Measurements from ENCODE around the gene HMGCLL1.

Gene HMGCLL1

DNA sequence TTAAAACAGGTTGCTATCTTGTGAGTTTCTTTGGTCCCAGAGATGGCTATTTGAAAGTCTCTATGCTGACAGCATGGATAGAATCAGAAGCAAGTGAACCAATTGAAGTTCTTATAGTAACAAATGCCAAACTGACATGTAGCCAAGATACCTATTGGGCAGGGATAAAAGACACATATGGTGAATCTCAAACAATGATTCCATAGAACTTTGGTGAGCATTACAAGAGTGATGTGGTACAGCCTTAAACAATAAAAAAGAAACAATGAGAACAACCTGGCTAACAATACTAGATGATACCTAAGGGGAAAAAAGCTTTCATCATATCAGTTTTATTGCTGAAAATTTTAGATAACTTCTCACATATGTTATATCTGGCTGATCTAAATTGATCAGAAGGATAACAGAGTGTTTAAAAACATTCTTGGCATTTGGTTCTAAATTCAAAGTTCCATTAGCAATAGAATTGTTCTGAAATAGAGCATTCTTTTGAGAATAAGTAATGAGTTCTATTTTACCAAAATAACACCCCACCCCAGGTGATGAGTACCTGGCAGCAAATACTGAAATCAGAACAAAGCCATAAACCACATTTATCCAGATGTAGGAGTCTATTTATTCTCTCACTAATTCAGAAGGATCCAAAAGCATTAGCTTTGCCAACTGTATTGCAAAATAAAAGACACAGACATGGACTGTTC, 5.8 kb upstream of the HMGCLL1 start:
- H3K27ac ChIP-seq = no peak overlapping the region
- TF ChIP-seq ZFX (IDR thresholded peaks at IDR 0.05; ENCODE audit: borderline replicate concordance) = no peak
- TF ChIP-seq, protein P1, sequence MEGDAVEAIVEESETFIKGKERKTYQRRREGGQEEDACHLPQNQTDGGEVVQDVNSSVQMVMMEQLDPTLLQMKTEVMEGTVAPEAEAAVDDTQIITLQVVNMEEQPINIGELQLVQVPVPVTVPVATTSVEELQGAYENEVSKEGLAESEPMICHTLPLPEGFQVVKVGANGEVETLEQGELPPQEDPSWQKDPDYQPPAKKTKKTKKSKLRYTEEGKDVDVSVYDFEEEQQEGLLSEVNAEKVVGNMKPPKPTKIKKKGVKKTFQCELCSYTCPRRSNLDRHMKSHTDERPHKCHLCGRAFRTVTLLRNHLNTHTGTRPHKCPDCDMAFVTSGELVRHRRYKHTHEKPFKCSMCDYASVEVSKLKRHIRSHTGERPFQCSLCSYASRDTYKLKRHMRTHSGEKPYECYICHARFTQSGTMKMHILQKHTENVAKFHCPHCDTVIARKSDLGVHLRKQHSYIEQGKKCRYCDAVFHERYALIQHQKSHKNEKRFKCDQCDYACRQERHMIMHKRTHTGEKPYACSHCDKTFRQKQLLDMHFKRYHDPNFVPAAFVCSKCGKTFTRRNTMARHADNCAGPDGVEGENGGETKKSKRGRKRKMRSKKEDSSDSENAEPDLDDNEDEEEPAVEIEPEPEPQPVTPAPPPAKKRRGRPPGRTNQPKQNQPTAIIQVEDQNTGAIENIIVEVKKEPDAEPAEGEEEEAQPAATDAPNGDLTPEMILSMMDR (IDR thresholded peaks at IDR 0.05) = no peak

DNA sequence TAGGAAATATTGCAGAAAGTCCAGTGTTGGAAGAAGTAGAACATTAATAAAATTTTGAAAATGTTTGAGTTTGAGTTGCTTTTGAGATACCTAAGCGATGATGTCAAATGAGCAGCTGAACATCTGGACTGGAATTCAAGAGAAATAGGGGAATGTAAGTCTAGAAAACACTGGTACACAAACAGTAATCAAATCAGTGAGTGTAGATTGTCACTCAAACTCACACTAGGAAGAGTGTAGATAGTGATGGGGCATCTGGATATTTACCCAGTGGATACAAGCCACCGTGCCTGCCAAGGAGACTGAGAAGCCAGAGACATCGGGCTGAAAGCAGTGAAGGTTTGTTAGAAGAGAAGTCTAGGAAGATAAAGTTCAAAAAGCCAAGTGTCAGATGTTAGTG, 2.2 kb downstream of the HMGCLL1 start:
- TF ChIP-seq ZFX (IDR thresholded peaks at IDR 0.05; ENCODE audit: borderline replicate concordance) = no peak
- TF ChIP-seq, protein P1 (IDR thresholded peaks at IDR 0.05) = no peak
- H3K27ac ChIP-seq = no peak overlapping the region

DNA sequence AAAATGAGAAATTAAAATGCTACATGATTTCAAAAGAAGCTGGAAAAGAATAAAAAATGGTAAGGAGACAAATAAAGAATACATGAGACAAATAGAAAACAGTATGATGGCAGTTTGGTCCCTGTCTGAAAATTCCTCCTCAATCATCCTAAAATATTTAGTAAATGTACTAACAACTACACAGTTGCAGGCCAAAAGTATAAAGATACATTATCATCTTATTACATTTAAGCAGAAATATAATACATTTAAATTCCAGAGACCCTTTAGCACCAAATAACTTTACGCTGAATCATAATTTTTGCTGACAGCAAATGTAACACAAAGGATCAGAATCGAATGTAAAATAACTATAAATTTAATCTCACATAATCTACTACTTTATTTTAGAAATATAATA, 4.4 kb downstream of the HMGCLL1 start:
- no peak overlapping the region for H3K27ac ChIP-seq
- TF ChIP-seq, protein P1 (IDR thresholded peaks at IDR 0.05) = no peak
- TF ChIP-seq ZFX (IDR thresholded peaks at IDR 0.05; ENCODE audit: borderline replicate concordance) = no peak

DNA sequence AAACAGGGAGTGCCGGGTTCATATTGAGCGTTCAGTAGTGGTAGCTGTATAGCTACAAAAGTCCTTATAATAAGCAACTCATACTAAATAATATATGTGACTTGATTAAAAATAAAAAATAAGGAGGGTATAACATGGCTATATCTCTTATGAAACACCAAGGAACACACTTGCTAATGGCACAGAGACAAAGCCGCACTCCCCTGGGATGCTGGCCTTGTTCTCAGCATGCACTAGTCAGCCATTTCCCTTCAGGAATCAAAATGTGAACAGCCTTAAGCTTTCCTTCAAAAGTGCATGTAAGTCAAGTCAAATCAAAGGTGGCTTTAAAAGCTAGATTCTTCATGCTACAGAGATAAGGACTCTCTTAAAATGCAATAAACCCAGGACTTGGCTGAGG, 9.4 kb downstream of the HMGCLL1 start:
- TF ChIP-seq, protein P1 (IDR thresholded peaks at IDR 0.05) = no peak
- TF ChIP-seq ZFX (IDR thresholded peaks at IDR 0.05; ENCODE audit: borderline replicate concordance) = no peak
- no peak overlapping the region for H3K27ac ChIP-seq

DNA sequence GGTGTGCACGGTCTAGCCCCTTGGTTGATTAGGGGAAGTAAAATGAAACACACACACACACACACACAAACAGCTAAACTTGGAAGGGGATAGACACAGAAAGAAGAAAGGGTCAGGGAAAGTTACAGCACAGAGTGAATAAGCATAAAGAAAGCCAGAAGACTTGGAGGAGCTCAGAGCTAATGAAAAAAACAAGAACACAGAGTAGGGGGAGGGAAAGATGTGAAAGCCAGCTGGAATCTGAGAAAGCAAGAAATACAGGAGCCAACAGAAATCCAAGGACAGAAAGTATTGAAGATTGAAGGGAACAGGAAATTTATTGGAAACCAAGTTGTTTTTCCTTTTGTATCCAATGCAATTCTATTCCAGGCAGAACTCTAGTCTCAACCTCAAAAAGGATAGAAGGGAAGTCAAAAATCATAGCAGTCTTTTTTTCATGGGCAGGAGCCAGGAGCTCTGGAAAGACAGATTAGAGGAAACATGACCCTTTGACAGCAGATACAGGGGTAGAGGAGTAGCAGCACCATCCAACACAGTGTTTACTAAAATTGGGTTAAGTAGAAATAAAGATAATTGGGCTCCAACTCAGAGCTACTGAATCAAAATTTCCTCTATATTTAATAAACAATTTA, 10.1 kb downstream of the HMGCLL1 start:
- no peak overlapping the region for H3K27ac ChIP-seq
- no peak for TF ChIP-seq ZFX (IDR thresholded peaks at IDR 0.05; ENCODE audit: borderline replicate concordance)
- TF ChIP-seq, protein P1 (IDR thresholded peaks at IDR 0.05) = no peak

DNA sequence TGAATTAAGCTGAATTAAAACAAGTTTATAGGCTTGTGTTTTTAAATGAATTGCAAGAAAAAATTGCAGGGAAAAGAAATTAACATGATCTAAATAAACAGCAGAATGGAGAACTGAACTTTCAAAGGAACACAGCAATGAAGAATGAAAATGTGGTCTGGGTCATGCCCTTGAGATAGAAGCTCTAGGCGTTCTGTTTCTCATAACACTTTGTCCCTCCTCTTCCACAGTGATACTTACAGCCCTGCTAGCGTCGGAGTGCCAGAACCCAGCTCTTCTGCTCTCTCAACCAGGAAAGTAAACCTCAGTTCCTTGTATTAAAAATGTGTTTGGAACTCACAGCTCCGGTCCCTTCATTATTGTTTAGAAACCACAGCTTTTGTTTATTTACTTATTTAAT, 11.4 kb downstream of the HMGCLL1 start:
- no peak for TF ChIP-seq ZFX (IDR thresholded peaks at IDR 0.05; ENCODE audit: borderline replicate concordance)
- TF ChIP-seq, protein P1 (IDR thresholded peaks at IDR 0.05) = no peak
- no peak overlapping the region for H3K27ac ChIP-seq

DNA sequence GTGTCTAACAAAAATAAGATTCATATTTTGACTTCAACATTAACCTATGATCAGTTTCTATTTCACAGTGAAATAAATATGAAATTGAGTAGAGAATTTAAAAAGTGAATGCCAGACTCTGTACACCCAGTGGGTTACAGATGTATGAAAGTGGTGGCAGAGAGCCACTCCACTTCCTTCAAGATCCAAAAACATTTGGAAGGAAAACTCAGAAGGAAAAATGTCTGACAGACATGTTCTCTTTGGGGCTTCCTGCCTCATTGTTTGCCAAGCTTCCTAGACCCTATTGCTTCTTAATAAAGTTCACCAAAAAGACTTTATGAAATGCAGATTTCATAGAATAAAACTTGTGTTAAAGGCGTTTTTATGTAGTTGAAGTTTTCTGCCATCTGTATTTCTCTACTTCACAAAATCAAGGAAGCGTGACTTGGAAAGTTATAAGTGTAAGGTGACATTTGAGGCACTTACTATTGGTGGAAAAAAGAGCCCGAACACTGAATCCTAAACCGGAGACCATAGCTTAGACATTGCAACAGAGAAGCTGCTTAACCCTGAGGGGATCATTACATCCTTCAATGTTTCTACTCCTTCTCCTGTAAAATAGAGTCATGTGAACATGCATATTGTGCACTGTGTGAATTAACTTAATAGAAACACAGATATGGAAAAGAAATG, 12.8 kb downstream of the HMGCLL1 start:
- TF ChIP-seq, protein P1 (IDR thresholded peaks at IDR 0.05) = no peak
- TF ChIP-seq ZFX (IDR thresholded peaks at IDR 0.05; ENCODE audit: borderline replicate concordance) = no peak
- H3K27ac ChIP-seq = no peak overlapping the region

Data from 22Rv1 (cell line).